Adrenal gland (tissue), 12 donors: ENCODE measurements around the gene TXNDC17. TPM values are rescaled to one million over a fixed set of nuclear protein-coding genes. Genes with fewer than 3 reads are reported as not detected.
A peak's percentile ranks its signal among the peaks of the same experiment; 100 is the strongest.

Experiments used
- DNase-seq, 7 donors: peaks; one replicate each; pipeline ENCODE4 v3.0.0-alpha.2; 2019 to 2020
- H3K27ac ChIP-seq, 5 donors: fragments of 200-600 bp; sonication (generic) in 4 of 5; 1 replicate in 3 of 5; 2 replicates in 2 of 5; pipeline versions ENCODE4 v1.5.1 to v1.8.0; 2016 to 2020; ENCODE audit warnings: mild to moderate bottlenecking in 1 of 5
- H3K27me3 ChIP-seq: fragments of 200-600 bp; 2 replicates; pipeline ENCODE4 v1.8.0; 2021
- H3K36me3 ChIP-seq, 2 donors: fragments of 200-600 bp; replicated peaks in 1 of 2; 1 replicate in 1 of 2; 2 replicates in 1 of 2; pipeline versions ENCODE4 v1.5.1 to v1.8.0; 2018 to 2022
- H3K4me1 ChIP-seq, 2 donors: fragments of 200-600 bp; replicated peaks in 1 of 2; 1 replicate in 1 of 2; 2 replicates in 1 of 2; pipeline versions ENCODE4 v1.5.1 to v1.8.0; 2018 to 2021
- H3K4me3 ChIP-seq, 4 donors: fragments of 200-600 bp; sonication (generic) in 3 of 4; one replicate each; pipeline ENCODE4 v1.5.1; 2016 to 2018
- H3K9me3 ChIP-seq, 3 donors: fragments of 200-600 bp; sonication (generic) in 1 of 3; replicated peaks in 1 of 3; 1 replicate in 2 of 3; 2 replicates in 1 of 3; pipeline versions ENCODE4 v1.5.1 to v1.8.0; 2016 to 2021
- POLR2A ChIP-seq, 2 donors: fragments of 450-650 bp; IDR thresholded peaks; one replicate each; pipeline ENCODE4 v1.6.1; 2017; ENCODE audit warnings: antibody characterized with exemption in 2 of 2, mild to moderate bottlenecking in 2 of 2, moderate library complexity in 1 of 2
- WGBS, 4 donors: extraction: QIAGEN DNeasy Blood & Tissue Kit in 2 of 4; methylation state at CpG; one replicate each; pipeline versions ENCODE4 v1.1.5 to v1.1.7; 2013 to 2017; 5-methylcytosine and 5-hydroxymethylcytosine counted together
- intact Hi-C, 2 donors: fragments of 100-400 bp; cut with DNase I; formaldehyde crosslinking; loops; one replicate each; pipeline versions ENCODE4 v1.14.1 to v1.15.0; 2022 to 2023
- polyA plus RNA-seq, 3 donors: library from polyadenylated mRNA; stranded (reverse); fragments of 200-250 nt in 2 of 3; fragments of 350-450 nt in 1 of 3; fragmentation: Illumina TruSeq in 1 of 3; extraction: RNeasy Lipid Tissue Mini Kit (QIAGEN cat#74804) in 1 of 3; gene quantifications; one replicate each; pipeline ENCODE4 v1.2.3, GENCODE V29; 2013 to 2014
- total RNA-seq, 9 donors: library from RNA; depleted of rRNA in 4 of 9; stranded (reverse); fragments of >200 nt in 4 of 9; fragments of 120-200 nt in 1 of 9; fragmentation: NEBNext Ultra II Directional in 1 of 9; extraction: Animal tissue kit (Norgen Biotek cat#: 25700) in 1 of 9; gene quantifications; one replicate each; pipeline versions ENCODE4 v1.1.0 to v1.2.4, GENCODE V29; 2013 to 2023
- TF ChIP-seq, protein P1 (sequence below), 6 experiments: fragments of 450-650 bp in 4 of 6; fragments of 200-600 bp in 2 of 6; sonication (generic) in 1 of 6; IDR thresholded peaks; 1 replicate in 5 of 6; 2 replicates in 1 of 6; pipeline versions ENCODE4 v1.5.1 to v1.8.0; 2016 to 2021; ENCODE audit warnings: antibody characterized with exemption in 6 of 6, mild to moderate bottlenecking in 2 of 6, moderate library complexity in 1 of 6
- donor health status: healthy with polysubstance abuse.
- donor health status: Bipolar disorder and iron deficiency.
- donor health status: DM: yes; HTN: yes; CAD: no.
- donor health status: DM: no; HTN: no; CAD: no.
- donor health status: DM: no; HTN: no; CAD: no.
- donor health status: DM: yes; HTN: yes; CAD: no.

Gene TXNDC17
- total and polyA plus RNA-seq, 12 donors = 64.6 to 224 (median 132) TPM

- Histone ChIP-seq H3K27me3 (no peaks in the 10 kb centered on the region), H3K9me3 (no peaks in the 10 kb centered on the region), H3K27ac (peak overlapping the region in 1 of 5 donors; percentile 29), H3K4me3 (no peak overlapping the region), H3K4me1 (peaks cover 5 to 36% of the 10 kb centered on the region in 2 donors), H3K36me3 (peaks cover 0 to 29% of the 10 kb centered on the region in 2 donors)
- TF ChIP-seq, protein P1, sequence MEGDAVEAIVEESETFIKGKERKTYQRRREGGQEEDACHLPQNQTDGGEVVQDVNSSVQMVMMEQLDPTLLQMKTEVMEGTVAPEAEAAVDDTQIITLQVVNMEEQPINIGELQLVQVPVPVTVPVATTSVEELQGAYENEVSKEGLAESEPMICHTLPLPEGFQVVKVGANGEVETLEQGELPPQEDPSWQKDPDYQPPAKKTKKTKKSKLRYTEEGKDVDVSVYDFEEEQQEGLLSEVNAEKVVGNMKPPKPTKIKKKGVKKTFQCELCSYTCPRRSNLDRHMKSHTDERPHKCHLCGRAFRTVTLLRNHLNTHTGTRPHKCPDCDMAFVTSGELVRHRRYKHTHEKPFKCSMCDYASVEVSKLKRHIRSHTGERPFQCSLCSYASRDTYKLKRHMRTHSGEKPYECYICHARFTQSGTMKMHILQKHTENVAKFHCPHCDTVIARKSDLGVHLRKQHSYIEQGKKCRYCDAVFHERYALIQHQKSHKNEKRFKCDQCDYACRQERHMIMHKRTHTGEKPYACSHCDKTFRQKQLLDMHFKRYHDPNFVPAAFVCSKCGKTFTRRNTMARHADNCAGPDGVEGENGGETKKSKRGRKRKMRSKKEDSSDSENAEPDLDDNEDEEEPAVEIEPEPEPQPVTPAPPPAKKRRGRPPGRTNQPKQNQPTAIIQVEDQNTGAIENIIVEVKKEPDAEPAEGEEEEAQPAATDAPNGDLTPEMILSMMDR (IDR thresholded peaks at IDR 0.05) = no peak
- no peak for TF ChIP-seq POLR2A (IDR thresholded peaks at IDR 0.05)
- no peak for DNase-seq
- 73 to 94% (median 87%) methylated on average over 1 of the region's 1 CpG for WGBS, 4 donors
- intact Hi-C loops = no loop called here
Measured at GRCh38 chr17:6597727-6598126, 43.1 kb upstream of the TXNDC17 start.

- H3K4me1 ChIP-seq = peaks cover 5 to 36% of the 10 kb centered on the region in 2 donors
- TF ChIP-seq POLR2A (IDR thresholded peaks at IDR 0.05) = no peak
- TF ChIP-seq, protein P1 (IDR thresholded peaks at IDR 0.05) = no peak
- peak overlapping the region in 2 of 5 donors; percentile 11 to 27 for H3K27ac ChIP-seq
- no peaks in the 10 kb centered on the region for H3K27me3 ChIP-seq
- peaks cover 0 to 19% of the 10 kb centered on the region in 2 donors for H3K36me3 ChIP-seq
- H3K4me3 ChIP-seq = no peak overlapping the region
- intact Hi-C loops = no loop called here
- H3K9me3 ChIP-seq = no peaks in the 10 kb centered on the region
- no peak for DNase-seq
Measured at GRCh38 chr17:6599364-6599763, 41.5 kb upstream of the TXNDC17 start.

DNA sequence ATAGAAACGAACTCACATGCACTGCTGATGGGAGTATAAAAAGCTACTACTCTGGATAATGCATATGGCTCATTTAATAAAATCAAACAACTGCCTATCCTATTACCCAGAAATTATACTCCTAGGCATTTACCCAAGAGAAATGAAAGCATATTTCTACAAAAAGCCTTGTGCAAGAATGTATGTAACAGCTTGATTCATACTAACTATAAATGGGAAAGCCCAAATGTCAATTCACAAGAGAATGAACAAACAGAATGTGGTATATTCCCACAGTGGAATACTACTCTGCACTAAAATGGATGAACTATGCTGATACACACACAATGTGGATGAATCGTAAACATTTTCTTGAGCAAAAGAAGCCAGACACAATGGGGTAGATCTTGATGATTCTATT lies 38.7 kb upstream of the TXNDC17 start:
- no peak overlapping the region for H3K4me3 ChIP-seq
- H3K27ac ChIP-seq = no peak overlapping the region
- 90 to 96% (median 92%) methylated on average over 2 of the region's 2 CpGs for WGBS, 4 donors
- intact Hi-C loops = no loop called here
- TF ChIP-seq, protein P1 (IDR thresholded peaks at IDR 0.05) = no peak
- TF ChIP-seq POLR2A (IDR thresholded peaks at IDR 0.05) = no peak
- no peaks in the 10 kb centered on the region for H3K9me3 ChIP-seq
- peaks cover 5 to 23% of the 10 kb centered on the region in 2 donors for H3K4me1 ChIP-seq
- peaks cover 0 to 29% of the 10 kb centered on the region in 2 donors for H3K36me3 ChIP-seq
- H3K27me3 ChIP-seq = no peaks in the 10 kb centered on the region
- DNase-seq = no peak

DNA sequence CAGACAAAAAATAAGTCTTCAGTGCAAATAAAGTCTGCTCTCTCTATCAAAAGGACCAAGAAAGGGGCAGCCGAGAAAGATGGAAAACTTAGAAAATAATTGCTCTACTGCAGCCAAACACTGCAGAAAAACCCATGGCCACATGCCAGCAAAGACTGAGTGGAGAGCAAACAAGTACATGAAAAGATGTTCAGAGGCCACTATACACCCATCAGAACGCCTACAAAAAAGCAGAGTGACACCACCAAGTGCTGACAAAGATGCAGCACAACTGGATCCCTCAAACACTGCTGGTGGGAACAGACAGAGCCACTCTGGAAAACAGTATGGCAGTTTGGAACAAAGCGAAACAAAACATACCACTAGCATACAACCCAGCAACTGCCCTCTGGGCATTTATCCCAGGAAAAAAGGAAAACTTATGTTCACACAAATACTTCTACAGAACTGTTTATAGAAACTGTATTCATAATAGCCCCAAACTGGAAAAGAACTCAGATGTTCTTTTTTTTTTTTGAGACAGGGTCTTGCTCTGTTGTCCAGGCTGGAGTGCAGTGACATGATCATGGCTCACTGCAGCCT lies 37.0 kb upstream of the TXNDC17 start:
- intact Hi-C loops = no loop called here
- DNase-seq = peak in 5 of 7 donors; percentile 18 to 47 (median 30)
- Histone ChIP-seq H3K36me3 (peaks cover 0 to 46% of the 10 kb centered on the region in 2 donors), H3K4me1 (peaks cover 0 to 11% of the 10 kb centered on the region in 2 donors), H3K27ac (no peak overlapping the region), H3K27me3 (no peaks in the 10 kb centered on the region), H3K4me3 (no peak overlapping the region), H3K9me3 (no peaks in the 10 kb centered on the region)
- TF ChIP-seq POLR2A (IDR thresholded peaks at IDR 0.05) = no peak
- TF ChIP-seq, protein P1 (IDR thresholded peaks at IDR 0.05) = no peak
- WGBS, 4 donors = 68 to 89% (median 78%) methylated on average over 3 of the region's 3 CpGs
